Activated CD4-positive, alpha-beta T cell treated with anti-CD3 and anti-CD28 coated beads for 4 hours (primary cell): ENCODE measurements around the gene ARRDC2.
A peak's percentile ranks its signal among the peaks of the same experiment; 100 is the strongest.
"Not testable (repeated sequence)": the region's sequence is repeated elsewhere in the genome, so short reads cannot be mapped to it uniquely, and the experiment has no call there.

ENCODE experiments used
- DNase-seq, 2 donors: peaks; one replicate each; pipeline ENCODE4 v3.0.0-alpha.2; 2020

The ARRDC2 gene

DNA sequence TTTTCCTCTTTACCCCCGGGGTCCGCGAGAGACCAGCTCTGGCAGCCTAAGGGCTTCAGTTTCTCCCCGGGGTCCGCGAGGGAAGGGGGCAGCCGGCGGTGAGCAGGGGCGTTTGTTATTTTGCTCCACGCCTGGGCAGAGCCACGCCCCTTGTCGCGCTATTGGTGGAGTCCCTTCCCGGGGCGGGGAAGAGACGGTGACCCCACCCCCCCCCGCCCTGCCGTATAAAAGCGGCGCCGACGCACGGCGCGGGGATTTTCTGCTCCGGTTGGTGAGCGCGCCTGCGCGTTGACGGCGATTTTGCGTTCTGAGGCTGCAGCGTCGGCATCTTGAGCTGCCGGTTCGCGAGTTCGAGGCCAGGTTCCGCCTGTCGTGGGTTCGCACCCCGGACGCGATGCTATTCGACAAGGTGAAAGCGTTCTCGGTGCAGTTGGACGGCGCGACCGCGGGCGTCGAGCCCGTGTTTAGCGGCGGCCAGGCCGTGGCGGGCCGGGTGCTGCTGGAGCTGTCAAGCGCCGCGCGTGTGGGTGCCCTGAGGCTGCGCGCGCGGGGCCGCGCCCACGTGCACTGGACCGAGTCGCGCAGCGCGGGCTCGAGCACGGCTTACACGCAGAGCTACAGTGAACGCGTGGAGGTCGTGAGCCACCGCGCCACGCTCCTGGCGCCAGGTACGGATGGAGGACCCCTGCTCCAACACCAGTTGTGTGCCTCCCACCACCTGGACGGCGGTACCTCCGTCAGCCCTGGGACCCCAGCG is at the start of gene ARRDC2:
ARRDC2 (plus strand) TSS at position 254 of the 757 bp plus-strand sequence; CDS start at position 395, 141 bp downstream.
- DNase-seq, result peak; percentile 86 to 88

GRCh38 chr19:17963936-17964691 is 43.9 kb upstream of the ARRDC2 start:
- DNase-seq, result no peak

- DNase-seq, result no peak
These were observed 42.4 kb upstream of the ARRDC2 start for GRCh38 chr19:17965370-17966128.

GRCh38 chr19:17966129-17966483 is 41.9 kb upstream of the ARRDC2 start:
- no peak for DNase-seq

DNA sequence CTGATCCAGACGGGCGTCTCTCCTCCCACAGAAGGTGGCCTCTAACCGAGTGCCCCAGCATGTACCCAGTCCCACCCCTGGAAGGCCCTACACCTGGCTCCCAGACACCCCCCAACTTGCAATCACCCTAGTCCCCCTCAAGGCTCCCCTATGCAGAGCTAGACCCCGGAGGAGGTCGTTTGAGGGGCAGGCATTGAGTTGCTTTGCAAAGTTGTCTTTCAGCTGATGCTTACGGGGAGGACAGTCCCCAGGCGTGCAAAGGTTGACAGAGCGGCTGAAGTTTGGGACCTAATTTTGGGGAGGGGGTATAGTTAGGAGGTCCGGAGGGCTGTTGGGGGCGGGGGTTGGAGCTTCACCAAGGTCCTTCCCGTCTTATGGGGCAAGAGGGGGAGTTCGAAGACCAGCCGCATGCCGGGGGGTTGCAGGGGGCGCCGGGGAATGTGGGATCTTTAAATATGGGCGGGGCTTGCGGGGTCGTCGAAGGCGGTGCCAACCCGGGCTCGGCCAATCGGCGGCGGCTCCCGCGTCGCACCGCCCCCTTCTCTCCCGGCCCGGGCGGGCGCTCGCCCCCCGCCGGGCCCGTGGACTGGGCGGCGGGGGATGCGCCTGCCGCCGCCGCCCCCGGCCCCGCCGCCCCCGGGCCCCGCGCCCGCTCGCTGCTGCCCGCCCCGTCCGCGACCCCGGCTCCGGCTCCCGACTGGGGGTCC is 41.3 kb upstream of the ARRDC2 start, which contains the start of gene KCNN1:
KCNN1 (plus strand) TSS at position 558 of the 707 bp plus-strand sequence. CDS start 6,782 bp downstream, outside the sequence.
- DNase-seq, result no peak

DNA sequence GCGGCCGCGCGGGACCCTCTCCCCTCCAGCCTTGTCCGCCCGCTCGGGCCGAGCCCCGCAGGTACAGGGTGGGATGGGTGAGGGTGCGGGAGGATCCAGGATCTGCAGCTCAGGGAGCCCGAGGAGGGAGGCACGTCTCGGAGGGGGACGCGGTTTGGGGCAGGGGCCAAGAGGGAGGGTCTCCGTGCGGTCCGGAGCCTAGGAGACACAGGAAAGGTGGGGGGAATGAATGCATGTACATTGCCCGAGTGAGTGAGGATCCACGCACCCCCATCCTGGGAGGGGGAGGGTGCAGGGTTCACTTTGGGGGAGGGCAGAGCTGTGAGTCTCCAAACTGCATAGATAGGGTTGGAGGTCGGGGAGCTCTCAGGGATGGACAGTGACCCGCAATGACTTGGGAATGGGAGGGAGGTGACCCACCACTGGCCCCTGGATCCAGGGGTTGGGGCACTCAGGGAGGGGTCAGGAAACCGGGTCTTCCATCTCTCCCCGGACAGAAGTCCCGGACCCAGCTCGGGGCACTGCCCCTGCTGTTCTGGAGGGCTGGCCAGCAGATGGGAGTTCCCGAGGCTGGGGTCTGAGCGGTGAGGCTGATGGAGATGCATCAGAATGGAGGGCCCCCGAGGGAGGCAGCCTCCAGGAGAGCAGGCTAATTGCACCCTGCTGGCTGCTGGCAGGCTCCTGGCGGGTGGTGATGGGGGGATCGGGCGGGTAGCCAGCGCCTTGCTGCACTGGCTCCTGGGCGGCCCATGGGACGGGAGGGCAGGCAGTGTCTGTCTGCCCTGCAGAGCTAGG is 40.5 kb upstream of the ARRDC2 start:
- no peak for DNase-seq

GRCh38 chr19:17968362-17968761 is 39.6 kb upstream of the ARRDC2 start:
- DNase-seq, result no peak

GRCh38 chr19:17969096-17969792 is 38.7 kb upstream of the ARRDC2 start:
- no peak for DNase-seq

GRCh38 chr19:17972230-17972629 is 35.7 kb upstream of the ARRDC2 start:
- no peak for DNase-seq

GRCh38 chr19:17973759-17974158 is 34.2 kb upstream of the ARRDC2 start:
- DNase-seq, result no peak

GRCh38 chr19:17974551-17974950 is 33.4 kb upstream of the ARRDC2 start:
- DNase-seq, result no peak

GRCh38 chr19:17975032-17975431 is 32.9 kb upstream of the ARRDC2 start:
- no peak for DNase-seq

DNA sequence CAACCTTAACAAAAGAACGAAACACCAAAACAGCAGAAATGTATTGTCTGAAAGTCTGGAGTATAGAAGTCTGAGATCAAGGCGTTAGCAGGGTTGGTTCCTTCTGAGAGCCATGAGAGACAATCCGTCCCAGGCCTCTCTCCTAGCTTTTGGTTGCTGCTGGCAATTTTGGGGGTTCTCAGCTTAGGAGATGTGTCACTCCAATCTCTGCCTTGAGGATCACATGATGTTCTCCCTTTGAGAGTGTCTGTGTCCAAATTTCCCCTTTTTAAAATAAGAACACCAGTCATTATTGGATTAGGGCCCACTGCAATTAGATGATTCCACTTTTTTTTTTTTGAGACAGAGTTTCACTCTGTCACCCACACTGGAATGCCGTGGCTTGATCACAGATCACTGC is 30.9 kb upstream of the ARRDC2 start:
- no peak for DNase-seq

DNA sequence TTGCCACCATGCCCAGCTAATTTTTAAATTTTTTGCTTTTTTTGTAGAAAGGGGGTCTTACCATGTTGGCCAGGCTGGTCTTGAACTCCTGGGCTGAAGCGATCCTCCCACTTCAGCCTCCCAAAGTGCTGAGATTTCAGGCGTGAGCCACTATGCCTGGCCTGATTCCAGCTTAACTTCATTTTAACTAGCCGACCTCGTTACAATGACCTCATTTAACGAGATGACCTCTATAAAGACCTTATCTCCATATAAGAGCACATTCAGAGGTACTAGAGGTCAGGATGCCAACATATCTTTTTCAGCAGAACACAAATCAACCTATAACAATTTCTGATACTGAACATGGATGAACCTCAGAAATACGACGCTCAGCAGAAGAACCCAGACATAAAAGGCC is 30.5 kb upstream of the ARRDC2 start:
- no peak for DNase-seq

DNA sequence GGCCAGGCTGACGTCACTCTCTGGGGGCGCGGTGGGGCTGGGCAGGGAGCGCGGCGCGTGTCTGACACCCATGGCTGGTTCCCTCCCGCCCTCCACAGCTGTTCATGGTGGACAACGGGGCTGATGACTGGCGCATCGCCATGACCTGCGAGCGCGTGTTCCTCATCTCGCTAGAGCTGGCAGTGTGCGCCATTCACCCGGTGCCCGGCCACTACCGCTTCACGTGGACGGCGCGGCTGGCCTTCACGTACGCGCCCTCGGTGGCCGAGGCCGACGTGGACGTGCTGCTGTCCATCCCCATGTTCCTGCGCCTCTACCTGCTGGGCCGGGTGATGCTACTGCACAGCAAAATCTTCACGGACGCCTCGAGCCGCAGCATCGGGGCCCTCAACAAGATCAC is 26.4 kb upstream of the ARRDC2 start:
- DNase-seq, result no peak

DNA sequence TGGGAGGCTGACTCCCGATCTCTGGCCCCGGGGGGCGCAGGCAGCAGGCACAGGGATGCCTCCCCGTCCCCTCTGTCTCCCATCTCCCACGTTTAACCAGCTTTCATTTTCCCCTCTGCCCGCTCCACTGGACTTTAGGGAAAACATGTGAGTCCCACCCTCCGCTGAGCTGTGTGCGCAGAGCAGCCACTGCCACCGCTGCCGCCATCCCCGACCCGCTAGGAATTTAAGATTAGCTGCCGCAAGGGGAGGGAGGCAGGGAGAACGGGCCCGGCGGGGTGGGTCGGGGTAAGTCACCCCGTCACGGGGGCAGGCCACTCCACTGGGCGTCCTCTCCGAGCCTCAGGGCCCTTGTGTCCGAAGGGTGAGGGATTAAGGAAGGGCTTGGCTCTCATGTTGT is 25.5 kb upstream of the ARRDC2 start:
- DNase-seq, result no peak

DNA sequence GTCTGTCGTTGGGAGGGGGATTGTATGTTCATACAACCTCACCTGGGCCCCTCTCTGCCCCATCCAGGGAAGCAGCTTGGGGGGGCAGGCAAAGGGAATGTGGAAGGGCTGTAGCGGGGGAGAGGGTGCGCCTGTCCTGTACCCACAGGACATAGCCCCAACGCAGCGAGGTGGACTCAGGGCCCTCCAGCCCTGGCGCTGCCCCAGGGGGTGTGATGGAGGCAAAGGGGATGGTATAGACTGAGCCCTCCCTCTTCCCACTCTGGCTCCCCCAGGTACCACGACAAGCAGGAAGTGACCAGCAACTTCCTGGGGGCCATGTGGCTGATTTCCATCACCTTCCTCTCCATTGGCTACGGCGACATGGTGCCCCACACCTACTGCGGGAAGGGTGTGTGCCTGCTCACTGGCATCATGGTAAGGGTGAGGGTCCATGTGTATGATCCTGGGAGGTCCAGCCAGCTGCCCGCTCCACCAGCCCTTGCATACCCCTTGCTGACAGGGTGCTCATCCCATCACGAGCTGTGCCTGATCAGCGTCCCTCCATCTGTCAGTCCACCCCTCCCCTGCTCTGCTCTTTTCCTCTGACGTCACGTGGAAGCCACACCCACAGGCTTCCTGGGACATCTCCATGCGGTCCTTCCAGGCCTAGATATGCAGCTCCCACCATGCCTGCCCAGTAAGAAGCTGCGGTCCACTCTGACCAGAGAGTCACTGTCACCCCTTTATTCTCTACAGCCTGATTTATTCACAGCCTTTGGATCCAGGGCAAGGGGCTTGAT is 22.7 kb upstream of the ARRDC2 start:
- no peak for DNase-seq

- not testable (repeated sequence) for DNase-seq
These were observed 21.4 kb upstream of the ARRDC2 start for GRCh38 chr19:17986569-17986968.

DNA sequence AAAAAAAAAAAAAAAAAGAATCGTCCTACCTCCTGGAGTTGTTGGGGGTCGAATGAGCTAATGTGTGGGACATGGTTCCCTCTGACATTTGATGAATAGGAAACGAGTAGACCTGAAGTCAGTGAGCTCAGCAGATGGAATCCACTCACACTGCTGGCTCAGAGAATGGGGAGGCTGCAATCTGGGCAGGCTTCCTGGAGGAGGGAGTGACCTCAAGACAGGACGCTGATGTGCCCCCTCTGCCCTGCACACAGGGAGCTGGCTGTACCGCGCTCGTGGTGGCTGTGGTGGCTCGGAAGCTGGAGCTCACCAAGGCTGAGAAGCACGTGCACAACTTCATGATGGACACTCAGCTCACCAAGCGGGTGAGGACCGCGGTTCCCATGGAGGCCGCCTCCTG is 19.8 kb upstream of the ARRDC2 start:
- DNase-seq, result no peak

GRCh38 chr19:17989425-17990094 is 18.4 kb upstream of the ARRDC2 start:
- DNase-seq, result no peak
